Tibial artery (tissue), 4 donors: ENCODE measurements around the gene PPA2.

Experiments used
- DNase-seq, 2 donors: peaks; one replicate each; pipeline ENCODE4 v3.0.0-alpha.2; 2019
- H3K27ac ChIP-seq, 2 donors: fragments of 200-600 bp; sonication (generic) in 1 of 2; 1 replicate in 1 of 2; 2 replicates in 1 of 2; pipeline ENCODE4 v1.5.1; 2018 to 2019; ENCODE audit warnings: mild to moderate bottlenecking in 1 of 2
- H3K27me3 ChIP-seq, 2 donors: fragments of 200-600 bp; sonication (generic) in 1 of 2; one replicate each; pipeline versions ENCODE4 v1.5.1 to v1.6.0; 2016 to 2019
- H3K36me3 ChIP-seq, 3 donors: fragments of 200-600 bp; sonication (generic) in 2 of 3; one replicate each; pipeline ENCODE4 v1.5.1; 2016 to 2019; ENCODE audit warnings: mild to moderate bottlenecking in 2 of 3
- H3K4me1 ChIP-seq, 4 donors: fragments of 200-600 bp; sonication (generic) in 2 of 4; 1 replicate in 3 of 4; 2 replicates in 1 of 4; pipeline ENCODE4 v1.5.1; 2016 to 2019
- H3K4me3 ChIP-seq, 2 donors: fragments of 200-600 bp; sonication (generic) in 1 of 2; 1 replicate in 1 of 2; 2 replicates in 1 of 2; pipeline ENCODE4 v1.5.1; 2018 to 2019; ENCODE audit warnings: mild to moderate bottlenecking in 2 of 2
- H3K9me3 ChIP-seq, 3 donors: fragments of 200-600 bp; sonication (generic) in 1 of 3; one replicate each; pipeline ENCODE4 v1.5.1; 2016 to 2019
- CTCF ChIP-seq, 2 experiments: fragments of 200-600 bp in 1 of 2; fragments of 450-650 bp in 1 of 2; IDR thresholded peaks; one replicate each; pipeline ENCODE4 v1.5.1; 2017 to 2019; ENCODE audit warnings: antibody characterized with exemption in 2 of 2, mild to moderate bottlenecking in 1 of 2, moderate library complexity in 1 of 2
- intact Hi-C: fragments of 100-400 bp; cut with DNase I; formaldehyde crosslinking; loops from one replicate; pipeline ENCODE4 v1.15.0; 2023; ENCODE audit warnings: low total_unique reads

Gene PPA2

GRCh38 chr4:105343146-105343931 is 130.5 kb downstream of the PPA2 start:
- TF ChIP-seq CTCF (IDR thresholded peaks at IDR 0.05), result no peak
- peaks cover 0 to 8% (median 5%) of the 10 kb centered on the region in 3 donors for H3K36me3 ChIP-seq
- intact Hi-C loops, result no loop called here
- H3K9me3 ChIP-seq, result no peaks in the 10 kb centered on the region
- H3K4me3 ChIP-seq, result no peak overlapping the region
- H3K4me1 ChIP-seq, result no peaks in the 10 kb centered on the region
- DNase-seq, result no peak
- no peak overlapping the region for H3K27ac ChIP-seq
- no peaks in the 10 kb centered on the region for H3K27me3 ChIP-seq

DNA sequence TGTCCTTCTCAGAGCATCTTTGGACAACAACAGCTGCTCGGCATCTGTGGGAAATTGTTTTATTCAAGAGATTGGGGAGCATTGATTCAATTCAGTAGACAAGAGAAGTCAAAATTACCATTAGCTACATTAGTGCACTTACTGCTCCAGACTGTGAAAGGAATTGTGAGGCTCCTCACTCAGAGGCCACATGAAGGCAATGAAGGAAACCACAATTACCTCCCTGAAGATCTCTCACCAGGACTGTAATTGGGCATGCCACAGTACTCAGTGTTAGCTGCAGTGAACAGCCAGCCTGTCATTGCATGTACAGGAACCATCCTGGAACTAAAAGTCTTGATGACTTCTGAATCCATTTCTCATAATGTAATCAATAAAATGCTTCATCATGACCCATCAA is 144.8 kb downstream of the PPA2 start:
- intact Hi-C loops, result no loop called here
- Histone ChIP-seq H3K36me3 (peaks cover 1 to 9% (median 8%) of the 10 kb centered on the region in 3 donors), H3K4me1 (no peaks in the 10 kb centered on the region), H3K4me3 (no peak overlapping the region), H3K27me3 (no peaks in the 10 kb centered on the region), H3K27ac (no peak overlapping the region), H3K9me3 (no peaks in the 10 kb centered on the region)
- DNase-seq, result no peak
- no peak for TF ChIP-seq CTCF (IDR thresholded peaks at IDR 0.05)

DNA sequence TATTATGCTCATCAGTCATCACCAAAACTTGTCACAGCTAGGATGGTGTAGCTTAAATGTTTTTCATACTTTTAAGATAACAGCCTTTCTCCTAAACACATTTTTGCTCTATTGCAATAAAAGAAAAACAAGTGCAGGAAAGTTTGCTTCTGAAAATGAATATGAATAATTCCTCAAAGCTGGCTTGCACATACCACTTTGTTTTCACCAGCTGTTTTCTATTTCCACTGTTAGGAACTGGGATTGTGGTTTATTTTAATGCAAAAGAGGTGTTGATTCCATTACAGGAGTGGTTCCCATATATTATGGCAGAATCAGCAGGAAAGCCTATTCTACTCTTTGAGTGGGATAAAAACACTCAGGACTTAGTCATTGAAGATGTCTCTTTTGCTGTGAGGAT is 145.9 kb downstream of the PPA2 start:
- Histone ChIP-seq H3K36me3 (peaks cover 0 to 9% (median 6%) of the 10 kb centered on the region in 3 donors), H3K4me3 (no peak overlapping the region), H3K27me3 (no peaks in the 10 kb centered on the region), H3K27ac (no peak overlapping the region), H3K9me3 (no peaks in the 10 kb centered on the region), H3K4me1 (no peaks in the 10 kb centered on the region)
- TF ChIP-seq CTCF (IDR thresholded peaks at IDR 0.05), result no peak
- no peak for DNase-seq
- intact Hi-C loops, result no loop called here

DNA sequence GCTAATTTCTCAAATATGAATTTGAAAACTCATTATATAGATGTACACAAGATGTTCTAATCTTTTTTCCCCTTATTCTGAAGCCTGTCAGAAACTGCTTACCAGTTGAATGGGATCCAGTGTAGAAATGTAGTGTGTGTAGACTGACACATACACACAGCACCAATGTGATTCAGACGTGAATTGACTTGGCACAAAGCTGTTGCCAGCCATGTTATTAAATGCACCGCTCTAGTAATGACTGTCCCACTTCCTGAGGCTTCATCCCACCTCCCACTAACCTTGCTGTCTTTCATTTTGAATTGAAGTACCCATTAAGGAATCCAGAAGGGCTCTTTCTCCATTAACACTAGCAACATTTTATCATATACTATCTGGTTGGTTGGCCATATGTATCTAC is 146.6 kb downstream of the PPA2 start:
- H3K27me3 ChIP-seq, result no peaks in the 10 kb centered on the region
- intact Hi-C loops, result no loop called here
- no peak overlapping the region for H3K27ac ChIP-seq
- no peaks in the 10 kb centered on the region for H3K9me3 ChIP-seq
- no peak for DNase-seq
- no peaks in the 10 kb centered on the region for H3K4me1 ChIP-seq
- peaks cover 0 to 9% (median 0%) of the 10 kb centered on the region in 3 donors for H3K36me3 ChIP-seq
- H3K4me3 ChIP-seq, result no peak overlapping the region
- TF ChIP-seq CTCF (IDR thresholded peaks at IDR 0.05), result no peak
